Prostate gland (tissue), 2 donors: Measurements from ENCODE around the gene KLF6.

ENCODE experiments used
- CTCF ChIP-seq, 4 experiments: fragments of 200-600 bp in 2 of 4; fragments of 450-650 bp in 2 of 4; sonication (generic) in 2 of 4; IDR thresholded peaks; 1 replicate in 3 of 4; 2 replicates in 1 of 4; pipeline ENCODE4 v1.5.1; 2016 to 2019; ENCODE audit warnings: antibody characterized with exemption in 4 of 4, mild to moderate bottlenecking in 2 of 4, moderate library complexity in 2 of 4
- POLR2A ChIP-seq: fragments of 450-650 bp; IDR thresholded peaks from one replicate; pipeline ENCODE4 v1.6.1; 2016; ENCODE audit warnings: antibody characterized with exemption, mild to moderate bottlenecking
- POLR2AphosphoS5 ChIP-seq: sonication (generic); formaldehyde crosslinking; IDR thresholded peaks from one replicate; pipeline ENCODE4 v1.6.1; 2017; ENCODE audit warnings: antibody characterized with exemption

GRCh38 chr10:3782146-3782450, 2.9 kb downstream of the KLF6 start:
- TF ChIP-seq POLR2A (no peak), CTCF (IDR thresholded peaks at IDR 0.05) (no peak), POLR2AphosphoS5 (no peak)
